AG10803 (cell line): Measurements from ENCODE around the gene MBTD1.

Source experiments
- DNase-seq: peaks from one replicate; pipeline ENCODE4 v3.0.0; 2010; ENCODE audit warnings: low read depth
- H3K4me3 ChIP-seq: 2 replicates; pipeline ENCODE4 v1.5.1; 2011; ENCODE audit warnings: mild to moderate bottlenecking, low read length, control low read depth
- CTCF ChIP-seq: conservative IDR thresholded peaks from 2 replicates; pipeline ENCODE4 v1.5.1; 2011; ENCODE audit warnings: mild to moderate bottlenecking, low read length, control low read depth, inconsistent platforms

The MBTD1 gene

GRCh38 chr17:51128076-51128475, 131.8 kb downstream of the MBTD1 start:
- no peak for DNase-seq
- no peak overlapping the region for H3K4me3 ChIP-seq
- TF ChIP-seq CTCF: no peak
